Parathyroid adenoma (tissue), 2 donors: Measurements from ENCODE around the gene ZNF333.

Experiments used
- H2AFZ ChIP-seq: fragments of 300-600 bp; sonication (generic); one replicate; pipeline ENCODE4 v1.7.0; 2017; ENCODE audit warnings: antibody characterized with exemption, mild to moderate bottlenecking
- H3K27ac ChIP-seq: fragments of 300-600 bp; sonication (generic); one replicate; pipeline ENCODE4 v1.7.0; 2017
- H3K27me3 ChIP-seq: fragments of 300-600 bp; sonication (generic); one replicate; pipeline ENCODE4 v1.7.0; 2017; ENCODE audit warnings: low read length; ENCODE audit not compliant: control insufficient read depth, insufficient read depth
- H3K36me3 ChIP-seq: fragments of 300-600 bp; sonication (generic); one replicate; pipeline ENCODE4 v1.7.0; 2017; ENCODE audit warnings: low read length; ENCODE audit not compliant: control insufficient read depth, insufficient read depth
- H3K4me1 ChIP-seq: fragments of 300-600 bp; sonication (generic); one replicate; pipeline ENCODE4 v1.7.0; 2017; ENCODE audit warnings: control low read depth
- H3K4me2 ChIP-seq: fragments of 300-600 bp; sonication (generic); one replicate; pipeline ENCODE4 v1.7.0; 2017; ENCODE audit warnings: low read length
- H3K4me3 ChIP-seq: fragments of 300-600 bp; sonication (generic); one replicate; pipeline ENCODE4 v1.7.0; 2017; ENCODE audit warnings: low read depth, low read length
- H3K79me2 ChIP-seq: fragments of 300-600 bp; sonication (generic); one replicate; pipeline ENCODE4 v1.7.0; 2017; ENCODE audit warnings: control low read depth
- H3K9ac ChIP-seq: fragments of 300-600 bp; sonication (generic); one replicate; pipeline ENCODE4 v1.7.0; 2017; ENCODE audit warnings: mild to moderate bottlenecking
- H3K9me3 ChIP-seq: fragments of 300-600 bp; sonication (generic); one replicate; pipeline ENCODE4 v1.7.0; 2017; ENCODE audit warnings: low read length; ENCODE audit not compliant: control insufficient read depth
- CTCF ChIP-seq: fragments of 300-600 bp; sonication (generic); IDR thresholded peaks from one replicate; pipeline ENCODE4 v1.7.0; 2017; ENCODE audit warnings: antibody characterized with exemption, mild to moderate bottlenecking
- donor health status: primary hyperparathyroidism.

ZNF333 gene

GRCh38 chr19:14676762-14677161 is 13.1 kb upstream of the ZNF333 start:
- Histone ChIP-seq H3K27ac (no peak overlapping the region), H3K4me1 (no peaks in the 10 kb centered on the region), H3K9ac (no peak overlapping the region), H3K27me3 (no peaks in the 10 kb centered on the region), H3K9me3 (no peaks in the 10 kb centered on the region), H3K36me3 (no peaks in the 10 kb centered on the region), H3K4me2 (no peak overlapping the region), H3K79me2 (no peaks in the 10 kb centered on the region), H3K4me3 (no peak overlapping the region), H2AFZ (no peak overlapping the region)
- TF ChIP-seq CTCF, result no peak

- no peak for TF ChIP-seq CTCF
These were observed 12.4 kb upstream of the ZNF333 start for GRCh38 chr19:14677464-14677863.

GRCh38 chr19:14678199-14678598 is 11.6 kb upstream of the ZNF333 start:
- Histone ChIP-seq H3K4me1 (no peaks in the 10 kb centered on the region), H3K27ac (no peak overlapping the region), H3K4me2 (no peak overlapping the region), H2AFZ (no peak overlapping the region), H3K9ac (no peak overlapping the region), H3K4me3 (no peak overlapping the region), H3K79me2 (no peaks in the 10 kb centered on the region), H3K9me3 (no peaks in the 10 kb centered on the region), H3K27me3 (no peaks in the 10 kb centered on the region), H3K36me3 (no peaks in the 10 kb centered on the region)
- no peak for TF ChIP-seq CTCF

More at GRCh38 chr19:14677464-14677863, 12.4 kb upstream of the ZNF333 start:
- Histone ChIP-seq H3K36me3 (no peaks in the 10 kb centered on the region), H3K27me3 (no peaks in the 10 kb centered on the region), H3K9me3 (no peaks in the 10 kb centered on the region), H3K27ac (no peak overlapping the region), H3K4me2 (no peak overlapping the region), H3K4me3 (no peak overlapping the region), H3K9ac (no peak overlapping the region), H2AFZ (no peak overlapping the region), H3K4me1 (no peaks in the 10 kb centered on the region), H3K79me2 (no peaks in the 10 kb centered on the region)

- H3K4me1 ChIP-seq, result no peaks in the 10 kb centered on the region
- no peak overlapping the region for H3K4me3 ChIP-seq
- H3K9me3 ChIP-seq, result no peaks in the 10 kb centered on the region
- no peak overlapping the region for H2AFZ ChIP-seq
- H3K27ac ChIP-seq, result no peak overlapping the region
- no peak for TF ChIP-seq CTCF
- H3K4me2 ChIP-seq, result no peak overlapping the region
- no peak overlapping the region for H3K9ac ChIP-seq
- H3K27me3 ChIP-seq, result no peaks in the 10 kb centered on the region
- no peaks in the 10 kb centered on the region for H3K79me2 ChIP-seq
- H3K36me3 ChIP-seq, result no peaks in the 10 kb centered on the region
These were observed 7.8 kb upstream of the ZNF333 start for GRCh38 chr19:14682084-14682483.

- no peak overlapping the region for H3K4me2 ChIP-seq
- no peak overlapping the region for H3K27ac ChIP-seq
- no peaks in the 10 kb centered on the region for H3K4me1 ChIP-seq
- H3K9me3 ChIP-seq, result no peaks in the 10 kb centered on the region
- H3K9ac ChIP-seq, result no peak overlapping the region
- no peak overlapping the region for H2AFZ ChIP-seq
- H3K4me3 ChIP-seq, result no peak overlapping the region
- H3K36me3 ChIP-seq, result no peaks in the 10 kb centered on the region
- no peaks in the 10 kb centered on the region for H3K79me2 ChIP-seq
- TF ChIP-seq CTCF, result no peak
- H3K27me3 ChIP-seq, result no peaks in the 10 kb centered on the region
These were observed 6.4 kb upstream of the ZNF333 start for GRCh38 chr19:14683439-14683838.
